Globus pallidus (tissue), 1 donor: ENCODE results near the gene ABCB10.
"Not testable (repeated sequence)": the region's sequence is repeated elsewhere in the genome, so short reads cannot be mapped to it uniquely, and the experiment has no call there.

ENCODE experiments used
- DNase-seq: peaks from one replicate; pipeline ENCODE4 v3.0.0-alpha.2; 2015; ENCODE audit warnings: low spot score

The ABCB10 gene

DNA sequence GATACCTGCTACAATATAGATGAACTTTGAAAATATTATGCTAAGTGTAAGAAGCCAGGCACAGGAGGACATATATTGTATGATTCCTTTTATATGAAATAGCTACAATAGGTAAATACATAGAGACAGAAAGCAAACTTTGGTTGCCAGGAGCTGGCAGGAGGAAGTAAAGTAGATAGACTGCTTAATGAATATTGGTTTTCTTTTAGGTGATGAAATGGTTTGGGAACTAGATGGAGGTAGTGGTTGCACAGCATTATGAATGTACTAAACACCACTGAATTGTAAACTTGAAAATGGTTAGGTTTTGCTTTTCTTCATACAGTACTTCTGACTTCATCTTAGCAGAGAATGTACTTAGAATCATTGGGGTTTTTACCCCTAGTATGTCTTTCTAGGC is 21.5 kb downstream of the ABCB10 start:
- no peak for DNase-seq

DNA sequence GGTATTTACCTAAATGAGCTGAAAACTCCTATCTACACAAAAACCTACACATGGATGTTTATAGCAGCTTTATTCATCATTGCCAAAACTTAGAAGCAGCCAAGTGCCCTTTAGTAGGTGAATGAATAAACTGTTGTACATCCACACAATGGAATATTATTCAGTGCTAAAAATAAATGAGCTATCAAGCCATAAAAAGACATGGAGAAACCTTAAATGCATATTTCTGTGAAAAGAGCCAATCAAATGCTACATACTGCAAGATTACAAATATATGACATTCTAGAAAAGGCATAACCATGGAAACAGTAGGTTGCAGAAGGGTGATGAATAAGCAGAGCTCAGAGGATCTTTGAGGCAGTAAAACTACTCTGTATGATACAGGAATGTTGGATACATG is 23.3 kb downstream of the ABCB10 start:
- no peak for DNase-seq

DNA sequence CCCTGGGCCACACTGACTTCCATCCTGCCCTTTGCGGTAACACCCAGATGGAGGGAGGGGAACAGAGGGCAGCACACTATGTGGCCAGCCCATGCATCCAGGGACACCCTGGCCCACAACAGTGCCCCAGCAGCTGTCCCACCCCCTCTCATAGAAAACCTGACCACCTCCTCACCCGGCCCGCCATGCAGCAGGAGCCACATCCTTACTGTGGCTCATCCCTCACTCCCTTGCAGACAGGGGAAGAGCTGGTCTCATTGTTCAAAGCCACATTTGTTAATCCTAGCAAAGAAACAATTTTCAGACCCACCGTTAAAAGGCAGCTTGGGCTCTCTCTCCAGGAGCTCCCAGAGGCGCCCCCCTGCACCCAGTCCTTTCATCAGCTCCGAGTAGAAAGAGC is 27.2 kb downstream of the ABCB10 start:
- no peak for DNase-seq

DNA sequence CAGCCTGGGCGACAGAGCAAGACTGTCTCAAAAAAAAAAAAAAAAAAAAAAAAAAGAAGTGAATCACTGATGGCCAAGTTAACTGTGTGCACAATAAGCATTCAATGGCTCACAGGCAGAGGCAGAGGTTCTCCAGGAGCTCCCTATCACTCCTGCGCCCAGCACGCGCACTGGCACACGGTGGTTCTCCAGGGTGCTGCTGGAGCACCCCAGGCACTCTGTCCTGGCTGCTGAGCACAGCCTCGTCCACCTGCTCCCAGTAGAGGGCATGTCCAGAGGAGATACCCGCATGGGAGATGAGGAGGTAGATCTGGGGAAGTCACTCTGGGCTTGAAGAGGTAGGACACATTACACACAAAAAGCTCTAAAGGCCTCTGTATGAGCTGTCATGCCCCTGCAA is 28.9 kb downstream of the ABCB10 start:
- no peak for DNase-seq

DNA sequence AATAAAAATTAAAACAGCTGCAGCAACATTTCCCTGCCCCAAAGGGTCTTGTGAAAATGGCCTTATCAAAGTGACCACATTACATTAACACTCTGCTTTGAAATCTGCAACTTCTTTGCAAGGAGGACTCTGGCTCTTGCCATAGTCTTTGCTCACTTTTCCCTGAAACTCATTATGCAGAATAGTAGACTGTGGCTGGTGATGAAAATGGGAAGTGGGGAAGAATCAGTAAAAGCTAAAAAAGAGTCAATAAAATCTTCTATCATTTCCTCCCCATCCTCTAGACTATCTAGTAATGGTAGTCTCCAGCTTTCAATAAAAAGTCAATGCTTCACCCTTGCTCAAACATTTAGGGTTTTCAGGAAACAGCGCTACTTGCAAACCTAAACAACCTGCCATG is 31.8 kb downstream of the ABCB10 start:
- DNase-seq = no peak

DNA sequence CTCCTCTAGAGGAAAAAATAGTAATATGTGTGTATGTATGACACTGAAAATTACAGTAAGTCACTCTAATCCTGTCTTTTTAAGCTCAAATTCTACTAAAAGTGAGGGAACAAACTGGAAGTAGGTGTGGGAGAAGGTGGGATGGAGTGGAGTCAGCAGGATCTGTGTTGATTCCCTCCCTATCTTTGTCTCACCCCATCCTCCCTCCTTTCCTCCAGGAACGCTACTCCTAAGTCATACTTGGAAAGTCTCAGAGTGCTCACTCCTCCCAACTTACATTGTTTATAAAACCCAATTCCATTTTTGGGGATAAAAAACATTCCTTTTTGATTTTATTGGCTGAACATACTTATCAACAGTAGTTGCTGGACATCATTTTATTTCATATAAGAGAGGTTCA is 35.5 kb downstream of the ABCB10 start:
- no peak for DNase-seq

DNA sequence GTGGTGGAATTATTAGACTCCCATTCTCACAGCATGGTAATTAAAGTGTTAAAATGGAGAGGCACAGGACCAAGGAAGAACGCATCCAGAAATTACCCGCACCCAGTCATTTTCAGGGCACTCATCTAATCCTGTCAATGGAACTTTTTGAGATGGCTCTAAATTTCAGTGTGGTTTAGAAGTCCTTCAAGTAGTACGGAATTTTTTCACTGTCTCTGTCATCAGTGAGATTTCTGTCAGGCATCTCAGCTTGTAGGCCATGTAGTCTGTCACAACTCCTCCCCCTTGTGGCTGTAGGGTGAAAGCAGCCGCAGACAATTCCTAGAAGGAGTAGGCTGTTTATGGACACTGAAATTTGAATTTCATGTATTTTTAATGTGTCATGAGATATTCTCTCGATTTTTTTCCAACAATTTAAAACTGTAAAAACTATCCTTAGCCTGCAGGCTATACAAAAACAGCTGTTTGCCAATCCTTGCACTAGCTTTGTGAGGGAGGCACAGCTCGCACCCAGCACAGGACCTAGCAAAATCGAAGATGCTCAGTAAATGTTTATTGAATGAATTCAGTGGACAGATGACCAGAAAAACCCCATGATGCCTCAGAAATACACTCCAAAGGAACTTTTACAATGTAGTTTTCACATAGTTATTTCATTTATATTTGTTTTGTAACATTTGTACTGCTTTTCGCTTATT is 43.8 kb downstream of the ABCB10 start:
- peak; percentile 85 for DNase-seq

DNA sequence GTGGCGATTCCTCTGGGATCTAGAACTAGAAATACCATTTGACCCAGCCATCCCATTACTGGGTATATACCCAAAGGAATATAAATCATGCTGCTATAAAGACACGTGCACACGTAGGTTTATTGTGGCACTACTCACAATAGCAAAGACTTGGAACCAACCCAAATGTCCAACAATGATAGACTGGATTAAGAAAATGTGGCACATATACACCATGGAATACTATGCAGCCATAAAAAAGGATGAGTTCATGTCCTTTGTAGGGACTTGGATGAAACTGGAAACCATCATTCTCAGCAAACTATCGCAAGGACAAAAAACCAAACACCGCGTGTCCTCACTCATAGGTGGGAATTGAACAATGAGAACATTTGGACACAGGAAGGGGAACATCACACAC is 46.9 kb downstream of the ABCB10 start:
- not testable (repeated sequence) for DNase-seq

DNA sequence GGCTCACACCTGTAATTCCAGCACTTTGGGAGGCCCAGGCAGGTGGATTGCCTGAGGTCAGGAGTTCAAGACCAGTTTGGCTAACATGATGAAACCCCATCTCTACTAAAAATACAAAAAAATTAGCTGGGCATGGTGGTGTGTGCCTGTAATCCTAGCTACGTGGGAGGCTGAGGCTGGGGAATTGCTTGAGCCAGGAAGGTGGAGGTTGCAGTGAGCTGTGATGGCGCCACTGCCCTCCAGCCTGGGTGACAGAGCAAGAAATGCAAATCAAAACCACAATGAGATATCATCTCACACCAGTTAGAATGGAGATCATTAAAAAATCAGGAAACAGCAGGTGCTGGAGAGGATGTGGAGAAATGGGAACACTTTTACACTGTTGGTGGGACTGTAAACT is 47.3 kb downstream of the ABCB10 start:
- DNase-seq = not testable (repeated sequence)

DNA sequence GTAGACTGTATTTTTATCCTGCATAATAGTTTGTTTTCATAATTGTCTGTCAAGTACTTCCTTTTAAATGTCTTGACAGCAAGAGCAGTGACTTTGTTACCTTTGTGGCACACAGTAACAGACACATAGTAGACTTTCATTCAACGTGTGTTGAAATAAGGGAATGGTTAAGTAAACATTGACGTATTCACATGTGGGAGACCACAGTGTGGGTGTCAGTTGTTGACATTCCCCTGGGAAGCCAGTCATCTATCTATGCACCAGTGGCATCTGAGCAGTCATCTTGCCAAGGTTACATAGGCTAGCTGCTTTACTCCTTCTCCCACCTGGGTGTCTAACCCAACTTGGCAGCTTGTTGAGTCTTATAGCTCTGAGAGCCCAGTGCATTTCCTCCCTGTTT is 48.9 kb downstream of the ABCB10 start:
- DNase-seq = no peak

DNA sequence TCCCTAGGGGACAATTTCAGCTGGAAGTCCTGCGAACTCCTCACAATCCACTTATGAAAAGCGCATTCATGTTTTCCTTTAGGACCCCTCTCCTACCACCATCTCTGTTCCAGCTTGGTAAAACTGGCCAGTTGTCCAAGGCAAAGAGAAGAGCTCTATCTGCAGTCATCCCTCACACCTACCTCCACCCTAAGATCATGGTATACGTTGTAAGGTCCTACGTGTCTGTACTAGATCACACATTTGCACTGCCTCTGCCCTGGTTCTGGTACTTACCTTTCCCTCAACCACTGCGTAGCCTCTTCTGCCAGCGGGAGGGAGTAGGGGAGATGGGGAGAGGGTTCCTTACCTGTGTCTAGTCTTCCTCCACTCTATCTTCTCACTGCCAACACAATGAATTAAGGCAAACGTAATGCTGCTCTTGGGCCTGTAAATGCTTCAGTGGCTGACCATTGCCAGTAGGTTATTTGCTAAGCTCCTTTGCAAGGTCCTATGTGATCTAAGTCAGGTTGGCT is 49.6 kb downstream of the ABCB10 start:
- DNase-seq = no peak

DNA sequence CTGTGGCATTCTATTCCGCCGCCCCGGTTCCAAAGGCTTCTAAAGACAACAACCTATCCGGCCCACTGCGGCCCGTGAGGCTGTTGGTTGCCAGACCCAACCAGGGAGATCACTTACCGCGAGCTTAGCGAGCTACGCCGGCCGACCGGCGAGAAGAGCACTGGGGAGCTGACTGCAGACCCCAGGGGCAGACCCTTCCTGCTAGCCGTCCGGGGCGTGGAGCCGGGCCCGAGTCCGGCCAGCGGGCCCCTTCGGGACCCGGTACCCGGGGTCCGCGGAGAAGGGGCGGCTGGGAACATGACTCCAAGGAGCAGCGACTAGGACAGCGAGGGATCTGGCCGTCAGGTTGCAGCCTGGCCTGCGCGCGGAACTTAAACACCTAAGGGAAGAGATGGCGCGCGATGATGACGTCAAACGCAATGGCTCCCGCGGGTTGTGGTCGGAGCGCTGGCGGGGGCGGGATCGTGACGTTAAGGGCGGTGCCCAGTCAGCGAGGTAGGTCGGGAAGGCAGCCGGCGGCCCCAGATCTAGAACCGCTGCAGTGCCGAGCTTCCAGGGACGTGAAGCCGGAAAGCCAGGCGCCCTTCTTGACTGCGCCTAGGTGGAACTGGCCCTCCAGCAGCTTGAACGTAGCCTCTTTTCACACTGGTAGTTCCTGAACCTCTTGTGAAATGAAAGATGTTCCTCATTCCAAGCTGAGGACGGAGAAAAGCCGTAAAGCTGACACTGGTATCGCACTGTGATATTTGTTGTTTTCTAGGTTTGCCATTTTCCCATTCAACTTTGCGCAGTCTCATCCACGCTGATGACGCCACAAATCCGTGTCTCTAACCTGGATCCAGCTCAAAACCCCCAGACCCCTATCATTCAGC is 50.3 kb downstream of the ABCB10 start, which contains the start of gene NUP133:
NUP133 (minus strand) TSS at position 391 of the 872 bp plus-strand sequence; CDS start at position 299, 92 bp downstream.
- DNase-seq = peak; percentile 95

DNA sequence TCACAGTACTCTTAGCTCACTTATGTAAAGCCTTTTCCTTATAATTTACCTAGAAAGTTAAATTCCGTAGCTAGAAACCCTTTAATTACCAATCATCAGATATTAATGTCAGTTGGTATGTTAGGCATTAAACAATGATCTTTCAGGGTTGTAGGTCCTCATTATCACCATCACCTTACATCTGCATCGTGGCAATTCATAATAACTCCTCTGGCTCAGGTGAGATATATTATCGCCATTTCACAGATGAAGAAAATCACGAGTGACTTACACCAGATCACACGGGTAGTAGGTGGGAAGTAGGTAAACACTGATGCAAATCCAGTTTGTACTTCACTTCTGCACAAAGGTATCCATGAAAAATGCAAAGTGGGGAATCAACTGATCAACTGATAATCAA is 51.0 kb downstream of the ABCB10 start:
- no peak for DNase-seq

DNA sequence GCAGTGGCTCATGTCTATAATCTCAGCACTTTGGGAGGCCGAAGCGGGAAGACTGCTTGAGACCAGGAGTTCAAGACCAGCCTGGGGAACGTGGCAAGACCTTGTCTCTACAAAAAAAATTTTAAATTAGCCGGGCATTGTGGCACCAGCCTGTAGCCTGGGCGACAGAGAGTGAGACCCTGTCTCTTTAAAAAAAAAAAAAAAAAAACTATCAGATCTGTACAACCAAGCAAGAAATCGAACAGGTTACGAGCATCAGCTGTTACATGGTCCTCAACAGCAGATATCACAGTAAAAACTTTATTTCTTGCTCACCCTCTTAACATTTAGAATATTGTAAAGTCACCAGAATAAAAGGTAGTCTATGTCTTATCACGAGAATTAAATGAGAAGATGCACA is 51.9 kb downstream of the ABCB10 start:
- no peak for DNase-seq

DNA sequence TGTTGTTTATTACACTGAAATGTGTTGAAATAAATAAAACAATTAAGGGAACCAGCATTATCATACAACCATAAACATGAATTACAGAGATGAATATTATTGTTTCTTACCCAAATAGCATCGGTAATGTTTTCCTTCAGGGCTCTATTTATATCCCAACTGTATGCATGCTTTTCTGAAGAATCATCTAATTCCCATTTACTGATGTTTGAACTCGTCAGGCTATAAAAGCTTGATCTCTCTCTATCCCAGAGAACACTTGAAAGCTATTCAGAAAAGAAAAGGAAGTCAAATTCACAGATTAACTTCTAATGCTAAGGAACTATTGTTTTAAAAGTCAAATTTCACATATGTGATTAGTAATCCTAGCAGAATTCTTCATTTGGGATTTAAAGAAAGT is 62.7 kb downstream of the ABCB10 start:
- DNase-seq = no peak

DNA sequence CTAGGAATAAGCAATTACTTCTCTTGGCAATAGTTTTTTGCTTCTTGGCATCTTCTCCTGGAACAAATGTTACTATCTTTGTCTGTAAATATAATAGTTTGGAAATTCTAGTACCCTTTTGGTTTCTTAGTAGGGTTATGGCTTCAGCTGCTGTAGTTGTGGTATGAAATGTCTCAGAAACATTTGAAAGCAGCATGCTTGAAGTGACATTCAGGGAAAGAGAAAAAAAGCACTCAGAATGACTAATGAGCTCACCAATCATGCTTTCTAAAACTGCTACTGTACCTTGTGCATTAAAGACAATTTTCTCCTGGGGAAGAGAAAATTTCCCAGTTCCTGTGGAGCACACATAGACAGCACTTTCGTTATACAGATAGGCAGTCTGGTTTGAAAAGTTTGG is 71.3 kb downstream of the ABCB10 start:
- DNase-seq = no peak

DNA sequence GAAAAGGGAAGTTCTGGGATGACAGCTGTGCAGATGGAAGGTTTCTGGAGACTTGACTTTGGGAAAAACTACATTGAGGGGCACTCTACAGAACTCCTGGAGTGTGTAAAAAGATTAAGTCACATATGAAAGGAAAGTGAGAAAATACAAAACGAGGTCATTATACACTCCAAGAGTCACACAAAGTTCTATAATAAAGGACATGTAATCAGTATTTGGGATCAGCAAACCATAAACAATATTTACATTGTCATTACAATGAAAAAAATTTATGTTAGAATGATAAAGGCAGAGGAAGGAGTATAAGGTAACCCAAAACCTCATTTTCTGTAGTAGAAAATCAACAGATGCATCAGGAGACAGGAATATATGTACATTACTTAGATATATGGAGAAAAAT is 73.2 kb downstream of the ABCB10 start:
- no peak for DNase-seq

DNA sequence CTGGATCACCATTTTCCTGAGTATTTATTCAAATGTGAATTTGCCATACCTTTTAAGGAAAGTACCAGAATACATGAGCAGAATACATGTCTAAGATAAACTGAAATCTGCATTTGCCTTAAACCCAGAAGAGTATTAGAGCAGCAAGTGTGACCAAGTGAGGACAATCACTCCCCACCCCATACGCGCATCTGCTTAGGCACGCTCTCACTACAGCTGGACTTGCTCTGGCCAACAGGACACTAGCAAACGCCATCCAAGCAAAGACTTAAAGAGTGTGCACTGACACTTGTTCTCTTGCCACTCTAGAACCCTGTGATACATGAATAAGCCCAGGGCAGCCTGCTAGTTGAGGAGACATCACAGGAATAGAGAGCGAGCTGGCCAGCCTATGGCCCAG is 76.0 kb downstream of the ABCB10 start:
- DNase-seq = peak; percentile 14

DNA sequence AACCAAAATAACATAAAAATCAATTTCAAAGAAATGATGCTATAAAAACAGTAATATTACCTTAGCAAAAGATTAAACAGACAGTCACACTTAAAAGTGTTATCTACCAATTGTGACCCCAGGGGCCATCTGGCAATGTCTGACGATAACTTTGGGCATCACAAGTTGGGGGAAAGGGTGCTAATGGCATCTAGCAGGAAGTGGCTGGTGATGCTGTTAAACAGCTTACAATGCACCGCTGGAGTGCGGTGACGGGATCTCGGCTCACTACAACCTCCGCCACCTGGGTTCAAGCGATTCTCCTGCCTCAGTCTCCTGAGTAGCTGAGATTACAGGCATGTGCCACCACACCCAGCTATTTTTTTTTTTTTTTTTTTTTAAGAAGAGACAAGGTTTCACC is 78.0 kb downstream of the ABCB10 start:
- DNase-seq = no peak

DNA sequence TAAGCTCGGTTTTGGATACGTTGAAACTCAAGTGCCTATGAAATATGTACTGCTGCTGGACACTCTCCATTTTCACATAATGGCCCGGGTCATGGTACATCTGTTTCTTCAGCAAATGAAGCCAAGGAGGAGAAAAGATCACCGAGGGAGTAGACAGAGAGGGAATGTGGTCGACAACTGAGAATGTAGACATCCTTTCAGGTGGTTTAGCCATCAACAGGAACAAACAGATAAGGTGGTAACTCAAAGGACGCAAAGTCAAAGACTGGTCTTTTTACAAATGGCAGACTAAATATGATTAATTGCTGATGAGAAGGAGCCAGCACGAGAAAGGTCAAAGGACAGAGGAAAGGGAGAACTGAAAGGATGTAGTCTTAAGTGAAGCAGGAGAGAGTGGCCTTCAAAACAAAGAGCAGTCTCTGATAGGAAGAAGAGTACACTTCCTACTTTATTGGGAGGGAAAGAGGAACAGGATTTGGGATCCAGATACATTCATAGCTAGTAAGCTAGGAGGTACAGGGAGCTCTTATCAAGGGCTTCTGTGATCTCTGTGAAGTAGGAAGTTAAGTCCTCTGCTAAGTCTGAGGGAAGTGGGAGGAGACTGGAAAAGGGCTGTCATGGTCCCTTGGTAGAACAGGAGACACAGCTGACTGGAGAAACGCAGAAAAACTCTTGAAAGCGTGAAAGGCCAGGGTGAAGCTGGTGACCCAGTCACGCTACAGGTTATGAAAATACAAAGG is 78.7 kb downstream of the ABCB10 start:
- DNase-seq = peak; percentile 0

DNA sequence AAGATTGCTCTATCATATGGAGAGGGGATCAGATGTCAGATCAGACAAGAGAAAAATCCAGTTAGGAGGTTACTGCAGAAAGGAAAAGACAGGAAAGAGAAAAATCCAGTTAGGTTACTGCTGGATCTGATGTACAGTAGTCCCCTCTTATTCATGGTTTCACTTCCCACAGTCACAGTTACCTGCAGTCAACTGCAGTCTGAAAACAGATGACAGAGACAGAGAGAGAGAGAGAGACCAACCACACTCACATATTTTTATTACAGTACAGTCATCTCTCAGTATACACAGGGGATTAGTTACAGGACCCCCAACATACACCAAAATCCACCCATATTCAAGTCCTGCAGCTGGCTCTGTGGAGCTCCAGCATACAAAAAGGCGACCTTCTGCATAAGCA is 79.7 kb downstream of the ABCB10 start:
- peak; percentile 20 for DNase-seq

DNA sequence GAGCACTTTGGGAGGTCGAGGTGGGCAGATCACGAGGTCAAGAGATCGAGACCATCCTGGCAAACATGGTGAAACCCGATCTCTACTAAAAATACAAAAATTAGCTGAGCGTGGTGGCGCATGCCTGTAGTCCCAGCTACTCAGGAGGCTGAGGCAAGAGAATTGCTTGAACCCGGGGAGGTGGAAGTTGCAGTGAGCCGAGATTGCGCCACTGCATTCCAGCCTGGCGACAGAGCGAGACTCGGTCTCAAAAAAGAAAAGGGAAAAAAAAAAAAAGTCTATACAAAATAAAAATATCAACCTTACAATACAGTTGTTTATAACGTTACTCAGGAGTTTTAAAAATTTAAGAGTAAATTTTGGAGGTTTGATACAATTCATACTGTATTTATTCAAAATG is 82.6 kb downstream of the ABCB10 start:
- DNase-seq = not testable (repeated sequence)

DNA sequence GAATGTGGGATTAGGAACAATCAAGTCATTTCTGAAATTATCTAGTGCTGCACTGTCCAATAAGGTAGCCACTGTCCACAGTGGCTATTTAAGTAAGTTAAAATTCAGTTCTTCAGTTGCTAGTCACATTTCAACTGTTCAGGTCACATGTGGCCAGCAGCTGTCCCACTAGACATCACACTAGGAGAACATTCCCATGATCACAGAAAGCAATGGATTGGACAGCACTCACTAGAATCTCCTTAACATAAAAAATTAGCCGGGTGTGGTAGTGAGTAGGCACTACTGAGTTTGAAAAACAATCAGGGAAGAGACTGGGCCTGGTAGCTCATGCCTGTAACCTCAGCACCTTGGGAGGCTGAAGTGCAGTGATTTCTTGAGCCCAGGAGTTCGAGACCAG is 84.0 kb downstream of the ABCB10 start:
- DNase-seq = no peak
